Measurements from ENCODE around the gene DTD1.

- TF ChIP-seq, protein P1, sequence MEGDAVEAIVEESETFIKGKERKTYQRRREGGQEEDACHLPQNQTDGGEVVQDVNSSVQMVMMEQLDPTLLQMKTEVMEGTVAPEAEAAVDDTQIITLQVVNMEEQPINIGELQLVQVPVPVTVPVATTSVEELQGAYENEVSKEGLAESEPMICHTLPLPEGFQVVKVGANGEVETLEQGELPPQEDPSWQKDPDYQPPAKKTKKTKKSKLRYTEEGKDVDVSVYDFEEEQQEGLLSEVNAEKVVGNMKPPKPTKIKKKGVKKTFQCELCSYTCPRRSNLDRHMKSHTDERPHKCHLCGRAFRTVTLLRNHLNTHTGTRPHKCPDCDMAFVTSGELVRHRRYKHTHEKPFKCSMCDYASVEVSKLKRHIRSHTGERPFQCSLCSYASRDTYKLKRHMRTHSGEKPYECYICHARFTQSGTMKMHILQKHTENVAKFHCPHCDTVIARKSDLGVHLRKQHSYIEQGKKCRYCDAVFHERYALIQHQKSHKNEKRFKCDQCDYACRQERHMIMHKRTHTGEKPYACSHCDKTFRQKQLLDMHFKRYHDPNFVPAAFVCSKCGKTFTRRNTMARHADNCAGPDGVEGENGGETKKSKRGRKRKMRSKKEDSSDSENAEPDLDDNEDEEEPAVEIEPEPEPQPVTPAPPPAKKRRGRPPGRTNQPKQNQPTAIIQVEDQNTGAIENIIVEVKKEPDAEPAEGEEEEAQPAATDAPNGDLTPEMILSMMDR (IDR thresholded peaks at IDR 0.05; ENCODE audit: low read depth, low read length, poor library complexity, severe bottlenecking): no peak
- TF ChIP-seq EZH2phosphoT487 (IDR thresholded peaks at IDR 0.05; ENCODE audit: borderline replicate concordance, low read length): no peak
These were observed 57.4 kb downstream of the DTD1 start for GRCh38 chr20:18645196-18645745.

Measured in DOHH2 (cell line).